HG02588 (cell line): ENCODE results near the gene CNNM2.
A peak's percentile ranks its signal among the peaks of the same experiment; 100 is the strongest.

Experiments
- ATAC-seq: cut with Tn5 transposase; IDR thresholded peaks from one replicate; pipeline ENCODE4 v1.9.1; 2021; ENCODE audit warnings: mild to moderate bottlenecking, moderate library complexity; ENCODE audit not compliant: unreplicated experiment

The CNNM2 gene

GRCh38 chr10:102917962-102918816 lies at the start of gene CNNM2:
TSS of gene CNNM2 (plus strand) at chr10:102918294. CDS start at chr10:102918481, 187 bp downstream.
- ATAC-seq, result peak; percentile 90

GRCh38 chr10:102868911-102869257 lies 49.2 kb upstream of the CNNM2 start:
- no peak for ATAC-seq

- no peak for ATAC-seq
These were observed 48.6 kb upstream of the CNNM2 start, which contains the start of gene AS3MT for GRCh38 chr10:102869258-102870198. TSS of gene AS3MT (plus strand) at chr10:102869470. CDS start at chr10:102869593, 123 bp downstream.

- no peak for ATAC-seq
These were observed 47.9 kb upstream of the CNNM2 start for GRCh38 chr10:102870221-102870620.

GRCh38 chr10:102872163-102872562 lies 45.9 kb upstream of the CNNM2 start:
- no peak for ATAC-seq

GRCh38 chr10:102876747-102877153 lies 41.3 kb upstream of the CNNM2 start:
- ATAC-seq, result no peak

GRCh38 chr10:102878629-102879028 lies 39.5 kb upstream of the CNNM2 start:
- no peak for ATAC-seq

GRCh38 chr10:102880256-102880655 lies 37.8 kb upstream of the CNNM2 start:
- no peak for ATAC-seq

GRCh38 chr10:102888048-102888447 lies 30.0 kb upstream of the CNNM2 start:
- ATAC-seq, result no peak

GRCh38 chr10:102894466-102895213 lies 23.5 kb upstream of the CNNM2 start:
- ATAC-seq, result no peak

GRCh38 chr10:102900006-102900405 lies 18.1 kb upstream of the CNNM2 start:
- ATAC-seq, result no peak

- no peak for ATAC-seq
These were observed 13.7 kb upstream of the CNNM2 start for GRCh38 chr10:102904346-102904745.

GRCh38 chr10:102906507-102906906 lies 11.6 kb upstream of the CNNM2 start:
- no peak for ATAC-seq

- no peak for ATAC-seq
These were observed 3.3 kb upstream of the CNNM2 start for GRCh38 chr10:102914781-102915180.

- ATAC-seq, result no peak
These were observed 1.9 kb upstream of the CNNM2 start for GRCh38 chr10:102916173-102916572.

- peak; percentile 43 for ATAC-seq
These were observed 656 bp upstream of the CNNM2 start for GRCh38 chr10:102917314-102917961.

GRCh38 chr10:102918817-102919245 lies 737 bp downstream of the CNNM2 start:
- ATAC-seq, result peak; percentile 0

- ATAC-seq, result no peak
These were observed 1.3 kb downstream of the CNNM2 start for GRCh38 chr10:102919246-102919959.

GRCh38 chr10:102919992-102920739 lies 2.1 kb downstream of the CNNM2 start:
- no peak for ATAC-seq
